Measurements from ENCODE around the gene PLA2G4B.

PLA2G4B gene

DNA sequence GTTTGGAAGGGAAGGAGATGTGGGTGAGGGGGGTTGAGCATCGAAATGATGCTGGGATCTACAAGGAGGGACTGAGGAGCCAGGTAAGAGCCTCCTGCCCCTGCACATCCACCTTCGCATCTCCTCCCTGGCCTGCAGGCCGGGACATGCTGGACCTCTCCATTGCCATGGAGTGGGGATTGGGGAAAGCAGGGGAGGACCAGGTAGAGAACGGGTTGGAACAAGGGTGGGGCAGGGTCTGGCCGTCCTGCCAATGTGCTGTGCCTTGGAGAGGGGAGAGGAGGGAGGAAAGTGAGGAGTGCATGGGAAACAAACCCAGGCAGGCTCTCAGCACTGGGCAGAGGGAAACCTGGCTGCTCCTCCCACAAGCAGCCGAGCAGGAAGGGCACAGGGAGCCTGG is 10.6 kb downstream of the PLA2G4B start:
- no peak overlapping the region for H3K27ac ChIP-seq (ENCODE audit: low read depth, low read length)

DNA sequence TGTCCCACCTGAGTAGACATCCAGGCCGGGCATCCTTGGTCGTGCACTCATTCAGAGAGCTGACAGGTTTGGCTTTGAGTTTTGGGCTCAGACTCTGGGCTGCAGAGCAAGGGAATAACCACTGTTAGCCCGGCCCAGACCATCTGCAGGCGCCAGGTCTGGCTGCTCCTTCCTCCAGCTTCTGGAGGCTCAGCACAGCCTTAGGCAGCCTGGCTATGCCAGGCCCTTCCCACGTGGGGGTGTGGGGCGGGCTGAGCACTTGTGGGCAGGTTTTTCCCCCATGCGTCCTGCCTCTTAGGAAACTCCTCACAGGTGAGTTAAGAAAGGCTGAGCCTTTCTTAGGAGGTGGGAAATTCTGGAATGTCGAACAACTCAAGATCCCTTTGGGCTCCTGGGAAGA is 11.2 kb downstream of the PLA2G4B start:
- Histone ChIP-seq H3K9me3 (ENCODE audit: control insufficient read depth in 1 of 2, low read length in 2 of 2) (no peaks in the 10 kb centered on the region), H3K27me3 (ENCODE audit: control insufficient read depth in 1 of 2, insufficient read depth in 2 of 2, low read length in 2 of 2) (peaks cover 0 to 3% of the 10 kb centered on the region in 2 donors), H3K36me3 (ENCODE audit: control insufficient read depth in 1 of 2, insufficient read depth in 2 of 2, low read length in 2 of 2) (peaks cover 6 to 31% of the 10 kb centered on the region in 2 donors), H3K27ac (ENCODE audit: low read depth, low read length) (no peak overlapping the region), H3K9ac (ENCODE audit: low read depth in 1 of 2, low read length in 2 of 2) (no peak overlapping the region), H3K4me3 (ENCODE audit: low read depth in 1 of 2, low read length in 2 of 2) (no peak overlapping the region), H3K4me1 (ENCODE audit: control insufficient read depth in 1 of 2, insufficient read depth in 2 of 2, low read length in 2 of 2) (no peaks in the 10 kb centered on the region)

More for the DNA sequence above, 10.6 kb downstream of the PLA2G4B start:
- H3K9me3 ChIP-seq (ENCODE audit: control insufficient read depth in 1 of 2, low read length in 2 of 2): no peaks in the 10 kb centered on the region
- peaks cover 6 to 37% of the 10 kb centered on the region in 2 donors for H3K36me3 ChIP-seq (ENCODE audit: control insufficient read depth in 1 of 2, insufficient read depth in 2 of 2, low read length in 2 of 2)
- H3K27me3 ChIP-seq (ENCODE audit: control insufficient read depth in 1 of 2, insufficient read depth in 2 of 2, low read length in 2 of 2): peaks cover 0 to 3% of the 10 kb centered on the region in 2 donors
- H3K9ac ChIP-seq (ENCODE audit: low read depth in 1 of 2, low read length in 2 of 2): no peak overlapping the region
- no peaks in the 10 kb centered on the region for H3K4me1 ChIP-seq (ENCODE audit: control insufficient read depth in 1 of 2, insufficient read depth in 2 of 2, low read length in 2 of 2)
- H3K4me3 ChIP-seq (ENCODE audit: low read depth in 1 of 2, low read length in 2 of 2): no peak overlapping the region

DNA sequence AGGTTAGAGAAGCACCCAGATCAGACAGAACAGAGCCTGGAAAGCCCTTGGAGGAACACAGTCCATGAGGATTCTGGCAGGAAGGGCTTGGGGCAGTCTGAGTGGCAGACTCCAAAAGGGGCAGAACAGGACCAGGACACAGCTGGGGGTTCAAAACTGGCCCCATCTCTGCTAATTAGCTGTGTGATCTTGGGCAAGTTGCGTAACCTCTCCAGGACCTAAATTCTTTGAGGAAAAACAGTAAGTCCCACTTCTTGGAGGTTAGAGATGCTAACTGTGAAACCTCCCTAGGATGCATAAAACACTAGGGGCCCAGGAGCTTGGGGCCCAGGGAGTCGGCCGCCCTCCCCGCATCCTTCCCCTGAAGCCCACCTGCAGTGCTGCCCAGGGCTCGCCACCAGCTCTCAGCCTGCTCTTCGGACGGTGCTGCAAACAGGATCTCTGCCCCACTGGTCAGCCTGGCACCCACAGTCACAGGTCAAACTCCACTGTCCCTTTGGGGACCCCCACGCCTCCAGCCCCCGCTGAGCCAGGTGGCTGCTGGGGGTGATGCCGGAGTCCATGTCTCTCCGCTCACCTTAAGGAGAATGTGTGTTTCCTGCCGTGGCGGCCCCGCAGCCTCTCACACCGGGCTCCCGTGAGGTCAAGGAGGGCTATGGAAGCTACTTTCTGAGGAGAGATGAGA is 12.0 kb downstream of the PLA2G4B start:
- peaks cover 0 to 3% of the 10 kb centered on the region in 2 donors for H3K27me3 ChIP-seq (ENCODE audit: control insufficient read depth in 1 of 2, insufficient read depth in 2 of 2, low read length in 2 of 2)
- H3K36me3 ChIP-seq (ENCODE audit: control insufficient read depth in 1 of 2, insufficient read depth in 2 of 2, low read length in 2 of 2): peaks cover 6 to 25% of the 10 kb centered on the region in 2 donors
- no peak overlapping the region for H3K4me3 ChIP-seq (ENCODE audit: low read depth in 1 of 2, low read length in 2 of 2)
- H3K27ac ChIP-seq (ENCODE audit: low read depth, low read length): no peak overlapping the region
- H3K9ac ChIP-seq (ENCODE audit: low read depth in 1 of 2, low read length in 2 of 2): no peak overlapping the region
- no peaks in the 10 kb centered on the region for H3K9me3 ChIP-seq (ENCODE audit: control insufficient read depth in 1 of 2, low read length in 2 of 2)
- no peaks in the 10 kb centered on the region for H3K4me1 ChIP-seq (ENCODE audit: control insufficient read depth in 1 of 2, insufficient read depth in 2 of 2, low read length in 2 of 2)

DNA sequence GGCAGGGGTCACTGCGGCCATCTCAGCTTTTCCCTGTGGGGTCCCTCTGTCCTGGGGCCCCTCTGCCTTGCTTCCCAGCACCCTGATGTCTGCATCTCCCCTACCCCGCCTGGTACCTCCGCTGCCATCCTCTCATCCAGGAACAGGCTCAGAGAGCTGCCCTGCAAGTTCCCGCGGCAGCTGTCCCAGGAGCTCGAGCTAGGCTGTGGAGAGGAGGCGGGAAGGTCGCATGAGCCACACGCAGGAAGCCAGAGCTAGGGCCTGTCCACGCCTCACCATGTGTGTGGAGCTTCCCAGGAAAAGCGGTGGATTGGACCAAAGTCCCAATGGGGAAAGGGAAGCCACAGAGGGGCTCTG is 12.5 kb downstream of the PLA2G4B start:
- Histone ChIP-seq H3K9ac (ENCODE audit: low read depth in 1 of 2, low read length in 2 of 2) (no peak overlapping the region), H3K27me3 (ENCODE audit: control insufficient read depth in 1 of 2, insufficient read depth in 2 of 2, low read length in 2 of 2) (peaks cover 0 to 3% of the 10 kb centered on the region in 2 donors), H3K36me3 (ENCODE audit: control insufficient read depth in 1 of 2, insufficient read depth in 2 of 2, low read length in 2 of 2) (peaks cover 6 to 22% of the 10 kb centered on the region in 2 donors), H3K4me3 (ENCODE audit: low read depth in 1 of 2, low read length in 2 of 2) (no peak overlapping the region), H3K4me1 (ENCODE audit: control insufficient read depth in 1 of 2, insufficient read depth in 2 of 2, low read length in 2 of 2) (no peaks in the 10 kb centered on the region), H3K27ac (ENCODE audit: low read depth, low read length) (no peak overlapping the region), H3K9me3 (ENCODE audit: control insufficient read depth in 1 of 2, low read length in 2 of 2) (no peaks in the 10 kb centered on the region)

DNA sequence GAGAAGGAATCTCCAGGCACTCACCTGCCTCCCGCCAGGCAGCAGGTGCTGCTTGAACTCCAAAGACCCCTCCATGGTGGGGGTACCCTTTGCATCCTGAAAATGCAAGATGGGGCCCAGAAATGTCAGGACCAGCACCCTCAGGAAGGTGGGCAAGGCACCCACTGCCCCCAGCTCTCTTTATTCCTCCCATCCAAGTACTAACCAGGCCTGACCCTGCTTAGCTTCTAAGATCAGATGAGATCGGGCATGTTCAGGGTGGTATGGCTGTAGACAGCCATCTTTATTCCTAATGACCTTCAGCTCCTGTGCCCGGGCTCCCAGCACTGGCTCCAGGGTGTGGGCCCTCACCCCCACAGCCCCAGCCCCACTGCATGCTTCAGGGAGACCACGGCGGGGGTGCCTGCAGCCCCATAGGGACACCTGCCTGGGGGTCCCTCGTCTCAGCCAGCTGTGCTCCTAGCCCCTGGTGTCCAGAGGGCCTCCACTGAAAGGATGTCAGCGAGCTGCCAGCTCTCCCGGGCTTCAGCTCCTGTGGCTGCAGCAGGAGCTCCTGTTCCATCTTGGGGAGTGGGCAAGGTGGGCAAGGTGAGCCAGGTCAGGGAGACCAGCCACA is 13.2 kb downstream of the PLA2G4B start:
- peaks cover 6 to 15% of the 10 kb centered on the region in 2 donors for H3K36me3 ChIP-seq (ENCODE audit: control insufficient read depth in 1 of 2, insufficient read depth in 2 of 2, low read length in 2 of 2)
- no peaks in the 10 kb centered on the region for H3K4me1 ChIP-seq (ENCODE audit: control insufficient read depth in 1 of 2, insufficient read depth in 2 of 2, low read length in 2 of 2)
- no peak overlapping the region for H3K4me3 ChIP-seq (ENCODE audit: low read depth in 1 of 2, low read length in 2 of 2)
- no peak overlapping the region for H3K27ac ChIP-seq (ENCODE audit: low read depth, low read length)
- H3K27me3 ChIP-seq (ENCODE audit: control insufficient read depth in 1 of 2, insufficient read depth in 2 of 2, low read length in 2 of 2): peaks cover 0 to 3% of the 10 kb centered on the region in 2 donors
- no peak overlapping the region for H3K9ac ChIP-seq (ENCODE audit: low read depth in 1 of 2, low read length in 2 of 2)
- H3K9me3 ChIP-seq (ENCODE audit: control insufficient read depth in 1 of 2, low read length in 2 of 2): no peaks in the 10 kb centered on the region

DNA sequence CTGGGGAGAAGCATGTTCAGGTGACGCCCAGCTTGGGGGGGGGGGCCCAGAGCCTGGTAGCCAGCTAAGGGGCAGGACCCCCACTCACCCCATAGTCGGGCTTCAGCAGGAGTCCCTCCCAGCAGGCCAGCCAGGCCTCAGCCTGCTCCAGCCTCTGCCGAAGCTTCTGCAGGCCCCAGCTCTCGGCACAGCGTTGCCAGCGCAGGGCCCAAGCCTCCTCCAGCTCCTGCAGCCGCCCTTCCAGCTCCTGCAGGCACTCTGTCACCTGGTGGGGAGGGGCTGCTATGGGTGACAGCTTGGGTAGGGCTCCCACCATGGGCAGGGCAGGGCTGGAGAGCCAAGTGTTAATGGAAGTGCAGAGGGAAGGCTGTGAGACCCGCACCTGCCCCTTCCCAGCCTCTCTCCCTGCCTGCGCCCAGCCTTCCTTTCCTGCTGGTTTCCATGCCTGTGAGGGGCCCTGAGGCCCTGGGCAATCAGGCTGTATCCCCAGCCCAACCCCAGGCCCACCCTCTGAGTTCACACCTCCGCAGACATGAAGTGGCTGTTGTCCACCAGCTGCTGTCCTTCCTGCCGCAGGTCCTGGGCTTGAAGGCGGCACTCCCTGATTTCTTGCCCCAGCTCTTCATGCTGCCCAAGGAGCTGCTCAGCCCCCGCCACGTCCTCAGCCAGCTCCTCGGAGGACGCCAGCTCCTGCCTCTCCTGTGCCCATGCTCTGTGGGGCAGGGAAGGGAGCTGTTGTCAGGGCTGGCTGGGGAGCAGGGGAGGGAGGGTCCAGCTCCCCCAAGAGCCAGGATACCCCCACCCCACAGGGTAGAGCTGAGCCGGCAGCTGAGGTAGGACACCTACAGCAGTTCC is 14.3 kb downstream of the PLA2G4B start:
- Histone ChIP-seq H3K4me1 (ENCODE audit: control insufficient read depth in 1 of 2, insufficient read depth in 2 of 2, low read length in 2 of 2) (no peaks in the 10 kb centered on the region), H3K4me3 (ENCODE audit: low read depth in 1 of 2, low read length in 2 of 2) (no peak overlapping the region), H3K27me3 (ENCODE audit: control insufficient read depth in 1 of 2, insufficient read depth in 2 of 2, low read length in 2 of 2) (peaks cover 0 to 3% of the 10 kb centered on the region in 2 donors), H3K27ac (ENCODE audit: low read depth, low read length) (no peak overlapping the region), H3K36me3 (ENCODE audit: control insufficient read depth in 1 of 2, insufficient read depth in 2 of 2, low read length in 2 of 2) (peaks cover 4 to 5% of the 10 kb centered on the region in 2 donors), H3K9ac (ENCODE audit: low read depth in 1 of 2, low read length in 2 of 2) (no peak overlapping the region), H3K9me3 (ENCODE audit: control insufficient read depth in 1 of 2, low read length in 2 of 2) (no peaks in the 10 kb centered on the region)

DNA sequence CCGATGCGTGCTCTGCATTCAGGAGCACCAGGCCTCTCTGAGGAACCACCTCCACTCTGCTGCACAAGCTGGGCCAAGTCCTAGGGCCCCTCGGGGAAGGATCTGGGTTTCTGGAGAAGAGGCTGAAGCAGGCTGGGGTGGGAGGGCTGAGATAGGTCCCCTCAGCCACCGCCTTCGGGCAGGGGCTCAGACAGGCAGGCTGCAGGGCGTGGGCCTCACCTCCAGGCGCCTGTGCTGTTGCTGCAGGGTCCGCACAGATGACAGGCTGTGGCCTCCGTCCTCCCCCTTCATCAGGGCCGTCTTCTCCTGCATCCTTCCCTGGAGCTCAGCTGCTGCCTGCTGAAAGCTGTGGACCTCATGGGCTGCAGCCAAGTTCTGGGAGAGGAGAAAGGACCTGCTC is 15.2 kb downstream of the PLA2G4B start:
- H3K27me3 ChIP-seq (ENCODE audit: control insufficient read depth in 1 of 2, insufficient read depth in 2 of 2, low read length in 2 of 2): peaks cover 0 to 3% of the 10 kb centered on the region in 2 donors
- no peaks in the 10 kb centered on the region for H3K4me1 ChIP-seq (ENCODE audit: control insufficient read depth in 1 of 2, insufficient read depth in 2 of 2, low read length in 2 of 2)
- H3K4me3 ChIP-seq (ENCODE audit: low read depth in 1 of 2, low read length in 2 of 2): no peak overlapping the region
- H3K9ac ChIP-seq (ENCODE audit: low read depth in 1 of 2, low read length in 2 of 2): no peak overlapping the region
- no peak overlapping the region for H3K27ac ChIP-seq (ENCODE audit: low read depth, low read length)
- no peaks in the 10 kb centered on the region for H3K9me3 ChIP-seq (ENCODE audit: control insufficient read depth in 1 of 2, low read length in 2 of 2)
- H3K36me3 ChIP-seq (ENCODE audit: control insufficient read depth in 1 of 2, insufficient read depth in 2 of 2, low read length in 2 of 2): no peaks in the 10 kb centered on the region

DNA sequence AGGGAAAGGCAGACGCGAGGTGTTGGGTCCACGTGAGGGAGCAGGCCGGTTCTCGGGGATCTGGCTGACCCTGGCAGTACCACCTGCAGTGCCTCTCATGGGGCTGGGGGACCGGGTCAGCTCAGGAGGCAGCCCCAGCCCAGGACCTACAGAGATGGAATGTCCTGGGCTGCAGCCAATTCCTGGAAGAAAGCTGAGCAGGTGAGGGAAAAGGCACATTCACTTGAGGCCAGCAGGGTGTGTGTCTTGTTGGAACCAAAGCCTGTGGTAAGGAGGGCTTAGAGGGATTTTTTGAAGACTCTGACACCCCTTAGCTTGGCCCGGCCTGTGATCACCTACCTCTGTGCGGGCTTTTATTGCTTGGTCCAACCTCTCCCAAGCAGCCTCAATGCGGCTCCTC is 15.8 kb downstream of the PLA2G4B start:
- H3K4me3 ChIP-seq (ENCODE audit: low read depth in 1 of 2, low read length in 2 of 2): no peak overlapping the region
- H3K4me1 ChIP-seq (ENCODE audit: control insufficient read depth in 1 of 2, insufficient read depth in 2 of 2, low read length in 2 of 2): no peaks in the 10 kb centered on the region
- no peak overlapping the region for H3K9ac ChIP-seq (ENCODE audit: low read depth in 1 of 2, low read length in 2 of 2)
- H3K36me3 ChIP-seq (ENCODE audit: control insufficient read depth in 1 of 2, insufficient read depth in 2 of 2, low read length in 2 of 2): no peaks in the 10 kb centered on the region
- H3K27ac ChIP-seq (ENCODE audit: low read depth, low read length): no peak overlapping the region
- H3K9me3 ChIP-seq (ENCODE audit: control insufficient read depth in 1 of 2, low read length in 2 of 2): no peaks in the 10 kb centered on the region
- peaks cover 0 to 3% of the 10 kb centered on the region in 2 donors for H3K27me3 ChIP-seq (ENCODE audit: control insufficient read depth in 1 of 2, insufficient read depth in 2 of 2, low read length in 2 of 2)

DNA sequence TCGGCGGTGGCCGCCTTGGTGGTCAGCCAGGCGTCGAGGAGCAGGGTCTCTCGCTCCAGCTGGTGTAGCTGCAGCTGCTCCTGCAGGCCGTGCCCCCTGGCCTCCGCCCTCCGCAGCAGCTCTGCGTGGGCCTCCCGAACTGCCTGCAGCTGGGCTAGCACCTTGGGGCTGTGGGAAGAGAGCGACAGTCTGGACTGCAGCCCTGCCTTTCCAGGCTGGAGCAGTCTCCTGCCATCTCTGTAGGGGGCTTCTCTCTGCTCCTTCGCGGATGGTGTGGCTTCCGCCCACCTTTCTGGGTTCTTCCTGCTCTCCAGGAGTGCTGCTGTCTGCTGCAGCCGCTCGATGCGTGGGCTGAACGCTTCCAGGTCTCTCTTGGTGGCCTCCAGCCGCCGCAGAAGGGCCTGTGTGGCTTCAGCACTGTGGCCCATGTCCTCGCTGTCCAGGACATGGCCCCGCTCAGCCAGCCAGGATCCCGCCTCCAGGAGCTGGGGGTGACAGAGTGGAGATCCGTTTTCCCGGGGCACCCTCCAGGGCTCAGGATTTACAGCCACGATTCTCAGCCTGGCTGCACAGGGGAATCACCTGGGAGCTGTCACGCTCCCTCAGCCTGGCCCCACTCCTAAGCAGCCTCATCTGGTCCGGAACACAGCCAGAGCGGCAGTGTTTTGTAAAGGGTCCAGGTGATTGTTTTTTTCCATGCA is 16.8 kb downstream of the PLA2G4B start:
- Histone ChIP-seq H3K4me1 (ENCODE audit: control insufficient read depth in 1 of 2, insufficient read depth in 2 of 2, low read length in 2 of 2) (no peaks in the 10 kb centered on the region), H3K27me3 (ENCODE audit: control insufficient read depth in 1 of 2, insufficient read depth in 2 of 2, low read length in 2 of 2) (peaks cover 0 to 3% of the 10 kb centered on the region in 2 donors), H3K9ac (ENCODE audit: low read depth in 1 of 2, low read length in 2 of 2) (no peak overlapping the region), H3K36me3 (ENCODE audit: control insufficient read depth in 1 of 2, insufficient read depth in 2 of 2, low read length in 2 of 2) (no peaks in the 10 kb centered on the region), H3K9me3 (ENCODE audit: control insufficient read depth in 1 of 2, low read length in 2 of 2) (no peaks in the 10 kb centered on the region), H3K4me3 (ENCODE audit: low read depth in 1 of 2, low read length in 2 of 2) (no peak overlapping the region), H3K27ac (ENCODE audit: low read depth, low read length) (no peak overlapping the region)

All from duodenal mucosa (tissue), 2 donors.